Stimulated activated CD8-positive, alpha-beta memory T cell treated with anti-CD3 and anti-CD28 coated beads, Interleukin-12 subunit alpha, Interleukin-12 subunit beta, amount 100 ng/mL, for 4 hours (primary cell): ENCODE data around the gene CENPU.

Experiments used
- DNase-seq: peaks from one replicate; pipeline ENCODE4 v3.0.0-alpha.2; 2020; ENCODE audit warnings: low read depth

Gene CENPU

GRCh38 chr4:184706453-184706852, 27.4 kb downstream of the CENPU start:
- no peak for DNase-seq

- DNase-seq, result no peak
These were observed 28.2 kb downstream of the CENPU start for GRCh38 chr4:184705692-184706091.

- no peak for DNase-seq
These were observed 31.8 kb downstream of the CENPU start for GRCh38 chr4:184702114-184702513.

GRCh38 chr4:184699941-184700340, 34.0 kb downstream of the CENPU start:
- DNase-seq, result no peak

GRCh38 chr4:184697956-184698355, 35.9 kb downstream of the CENPU start:
- DNase-seq, result no peak

GRCh38 chr4:184695178-184695896, 38.6 kb downstream of the CENPU start:
- DNase-seq, result no peak

- DNase-seq, result no peak
These were observed 39.4 kb downstream of the CENPU start for GRCh38 chr4:184694412-184694956.

- DNase-seq, result no peak
These were observed 40.8 kb downstream of the CENPU start for GRCh38 chr4:184693056-184693455.

GRCh38 chr4:184689681-184690080, 44.2 kb downstream of the CENPU start:
- DNase-seq, result no peak

GRCh38 chr4:184688447-184688846, 45.4 kb downstream of the CENPU start:
- no peak for DNase-seq

GRCh38 chr4:184688005-184688404, 45.9 kb downstream of the CENPU start:
- no peak for DNase-seq

- no peak for DNase-seq
These were observed 49.3 kb downstream of the CENPU start for GRCh38 chr4:184684491-184685189.

- no peak for DNase-seq
These were observed 52.0 kb downstream of the CENPU start for GRCh38 chr4:184681916-184682315.

- DNase-seq, result no peak
These were observed 53.2 kb downstream of the CENPU start for GRCh38 chr4:184680698-184681097.

GRCh38 chr4:184675821-184676492, 57.9 kb downstream of the CENPU start:
- no peak for DNase-seq

- DNase-seq, result no peak
These were observed 58.9 kb downstream of the CENPU start for GRCh38 chr4:184675018-184675417.

- no peak for DNase-seq
These were observed 59.9 kb downstream of the CENPU start for GRCh38 chr4:184674011-184674410.

GRCh38 chr4:184672741-184673140, 61.2 kb downstream of the CENPU start:
- DNase-seq, result no peak

- no peak for DNase-seq
These were observed 62.8 kb downstream of the CENPU start for GRCh38 chr4:184671101-184671500.

- DNase-seq, result no peak
These were observed 64.6 kb downstream of the CENPU start for GRCh38 chr4:184669251-184669650.

GRCh38 chr4:184668511-184669114, 65.3 kb downstream of the CENPU start:
- no peak for DNase-seq

GRCh38 chr4:184668096-184668495, 65.8 kb downstream of the CENPU start:
- DNase-seq, result no peak
